ENCODE results near the gene PLCL1.

Gene PLCL1

DNA sequence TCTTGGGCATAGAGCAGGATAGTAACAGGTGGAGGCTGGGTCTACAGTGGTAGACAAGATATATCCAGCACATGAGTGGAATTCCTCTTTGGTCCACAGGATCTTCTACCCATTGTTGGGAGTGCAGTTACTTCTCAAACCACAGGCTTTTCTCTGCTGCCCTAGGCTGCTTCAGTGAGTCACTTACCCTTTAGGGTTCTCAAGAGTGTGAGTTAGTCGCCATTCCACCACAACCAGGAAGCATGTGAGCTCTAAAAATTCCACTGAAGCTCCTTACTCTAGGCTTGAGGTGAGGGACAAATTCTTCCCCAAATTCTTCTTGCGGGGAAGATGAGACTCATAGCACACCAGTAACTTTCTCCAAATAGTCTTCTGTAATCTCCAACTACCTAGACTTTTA is 189.4 kb downstream of the PLCL1 start:
- no peak for DNase-seq (ENCODE audit: low read depth in 1 of 2, low spot score in 1 of 2)
- no peak overlapping the region for H3K4me3 ChIP-seq (replicated peaks; ENCODE audit: insufficient read depth, low read length)
- no peaks in the 10 kb centered on the region for H3K27me3 ChIP-seq (ENCODE audit: insufficient read depth, poor library complexity, severe bottlenecking)
- H3K27ac ChIP-seq (replicated peaks) = no peak overlapping the region
- TF ChIP-seq SPI1 (IDR thresholded peaks at IDR 0.05; ENCODE audit: borderline replicate concordance, low read depth) (no peak), POLR2AphosphoS5 (IDR thresholded peaks at IDR 0.05; ENCODE audit: low read depth) (no peak)
- TF ChIP-seq, protein P1, sequence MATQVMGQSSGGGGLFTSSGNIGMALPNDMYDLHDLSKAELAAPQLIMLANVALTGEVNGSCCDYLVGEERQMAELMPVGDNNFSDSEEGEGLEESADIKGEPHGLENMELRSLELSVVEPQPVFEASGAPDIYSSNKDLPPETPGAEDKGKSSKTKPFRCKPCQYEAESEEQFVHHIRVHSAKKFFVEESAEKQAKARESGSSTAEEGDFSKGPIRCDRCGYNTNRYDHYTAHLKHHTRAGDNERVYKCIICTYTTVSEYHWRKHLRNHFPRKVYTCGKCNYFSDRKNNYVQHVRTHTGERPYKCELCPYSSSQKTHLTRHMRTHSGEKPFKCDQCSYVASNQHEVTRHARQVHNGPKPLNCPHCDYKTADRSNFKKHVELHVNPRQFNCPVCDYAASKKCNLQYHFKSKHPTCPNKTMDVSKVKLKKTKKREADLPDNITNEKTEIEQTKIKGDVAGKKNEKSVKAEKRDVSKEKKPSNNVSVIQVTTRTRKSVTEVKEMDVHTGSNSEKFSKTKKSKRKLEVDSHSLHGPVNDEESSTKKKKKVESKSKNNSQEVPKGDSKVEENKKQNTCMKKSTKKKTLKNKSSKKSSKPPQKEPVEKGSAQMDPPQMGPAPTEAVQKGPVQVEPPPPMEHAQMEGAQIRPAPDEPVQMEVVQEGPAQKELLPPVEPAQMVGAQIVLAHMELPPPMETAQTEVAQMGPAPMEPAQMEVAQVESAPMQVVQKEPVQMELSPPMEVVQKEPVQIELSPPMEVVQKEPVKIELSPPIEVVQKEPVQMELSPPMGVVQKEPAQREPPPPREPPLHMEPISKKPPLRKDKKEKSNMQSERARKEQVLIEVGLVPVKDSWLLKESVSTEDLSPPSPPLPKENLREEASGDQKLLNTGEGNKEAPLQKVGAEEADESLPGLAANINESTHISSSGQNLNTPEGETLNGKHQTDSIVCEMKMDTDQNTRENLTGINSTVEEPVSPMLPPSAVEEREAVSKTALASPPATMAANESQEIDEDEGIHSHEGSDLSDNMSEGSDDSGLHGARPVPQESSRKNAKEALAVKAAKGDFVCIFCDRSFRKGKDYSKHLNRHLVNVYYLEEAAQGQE (IDR thresholded peaks at IDR 0.05; ENCODE audit: insufficient replicate concordance, low read depth) = no peak

DNA sequence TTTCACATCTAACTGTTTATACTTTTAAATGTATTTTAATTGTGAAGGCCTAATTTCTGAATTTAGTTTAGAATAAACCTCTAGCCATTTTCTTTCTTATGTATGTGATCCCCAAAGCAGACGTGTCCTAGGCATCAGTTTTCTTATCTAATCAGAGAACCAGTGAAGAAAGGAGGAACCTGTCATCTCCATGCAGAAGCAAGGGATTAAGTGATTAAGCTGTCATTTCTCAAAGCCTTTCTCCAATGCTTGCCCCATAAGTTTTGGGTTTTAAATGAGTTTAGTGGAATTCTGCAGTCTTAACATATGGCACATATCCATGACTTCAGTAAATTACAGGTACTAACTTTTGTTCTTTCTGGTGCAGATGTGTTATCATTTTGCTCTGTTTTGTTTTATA is 190.4 kb downstream of the PLCL1 start:
- TF ChIP-seq SPI1 (IDR thresholded peaks at IDR 0.05; ENCODE audit: borderline replicate concordance, low read depth) = no peak
- TF ChIP-seq, protein P1 (IDR thresholded peaks at IDR 0.05; ENCODE audit: insufficient replicate concordance, low read depth) = no peak
- TF ChIP-seq, protein P2, sequence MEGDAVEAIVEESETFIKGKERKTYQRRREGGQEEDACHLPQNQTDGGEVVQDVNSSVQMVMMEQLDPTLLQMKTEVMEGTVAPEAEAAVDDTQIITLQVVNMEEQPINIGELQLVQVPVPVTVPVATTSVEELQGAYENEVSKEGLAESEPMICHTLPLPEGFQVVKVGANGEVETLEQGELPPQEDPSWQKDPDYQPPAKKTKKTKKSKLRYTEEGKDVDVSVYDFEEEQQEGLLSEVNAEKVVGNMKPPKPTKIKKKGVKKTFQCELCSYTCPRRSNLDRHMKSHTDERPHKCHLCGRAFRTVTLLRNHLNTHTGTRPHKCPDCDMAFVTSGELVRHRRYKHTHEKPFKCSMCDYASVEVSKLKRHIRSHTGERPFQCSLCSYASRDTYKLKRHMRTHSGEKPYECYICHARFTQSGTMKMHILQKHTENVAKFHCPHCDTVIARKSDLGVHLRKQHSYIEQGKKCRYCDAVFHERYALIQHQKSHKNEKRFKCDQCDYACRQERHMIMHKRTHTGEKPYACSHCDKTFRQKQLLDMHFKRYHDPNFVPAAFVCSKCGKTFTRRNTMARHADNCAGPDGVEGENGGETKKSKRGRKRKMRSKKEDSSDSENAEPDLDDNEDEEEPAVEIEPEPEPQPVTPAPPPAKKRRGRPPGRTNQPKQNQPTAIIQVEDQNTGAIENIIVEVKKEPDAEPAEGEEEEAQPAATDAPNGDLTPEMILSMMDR (IDR thresholded peaks at IDR 0.05; ENCODE audit: insufficient read depth, low read length) = no peak
- TF ChIP-seq POLR2AphosphoS5 (IDR thresholded peaks at IDR 0.05; ENCODE audit: low read depth) = no peak
- no peak for TF ChIP-seq GABPA (IDR thresholded peaks at IDR 0.05; ENCODE audit: low read depth)
- no peak for DNase-seq (ENCODE audit: low read depth in 1 of 2, low spot score in 1 of 2)

DNA sequence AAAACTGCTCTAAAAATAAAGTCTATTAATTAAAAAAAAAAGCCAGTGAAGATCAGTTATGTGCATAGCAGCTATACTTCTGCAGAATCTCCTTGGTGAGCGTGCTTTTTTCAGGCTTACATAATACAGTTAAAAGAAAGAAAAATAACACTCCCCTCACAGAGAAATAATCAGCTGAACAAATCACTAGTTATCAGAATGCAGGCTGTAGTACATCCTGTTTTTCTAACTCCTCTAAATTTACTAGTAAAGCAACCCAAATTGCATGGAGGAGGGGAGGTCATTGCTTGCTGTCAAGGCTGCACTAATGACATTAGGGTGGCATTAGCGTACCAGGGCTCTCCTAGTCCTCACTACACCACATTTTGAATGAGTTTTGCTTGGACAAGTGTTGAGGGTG is 192.2 kb downstream of the PLCL1 start:
- no peak overlapping the region for H3K4me3 ChIP-seq (replicated peaks; ENCODE audit: insufficient read depth, low read length)
- H3K27ac ChIP-seq (replicated peaks) = no peak overlapping the region
- TF ChIP-seq SPI1 (IDR thresholded peaks at IDR 0.05; ENCODE audit: borderline replicate concordance, low read depth) = no peak
- no peak for TF ChIP-seq POLR2AphosphoS5 (IDR thresholded peaks at IDR 0.05; ENCODE audit: low read depth)
- TF ChIP-seq, protein P1 (IDR thresholded peaks at IDR 0.05; ENCODE audit: insufficient replicate concordance, low read depth) = no peak
- TF ChIP-seq GABPA (IDR thresholded peaks at IDR 0.05; ENCODE audit: low read depth) = no peak
- TF ChIP-seq, protein P2 (IDR thresholded peaks at IDR 0.05; ENCODE audit: insufficient read depth, low read length) = no peak
- no peak for DNase-seq (ENCODE audit: low read depth in 1 of 2, low spot score in 1 of 2)
- H3K27me3 ChIP-seq (ENCODE audit: insufficient read depth, poor library complexity, severe bottlenecking) = no peaks in the 10 kb centered on the region

More for the DNA sequence above, 190.4 kb downstream of the PLCL1 start:
- Histone ChIP-seq H3K27ac (replicated peaks) (no peak overlapping the region), H3K4me3 (replicated peaks; ENCODE audit: insufficient read depth, low read length) (no peak overlapping the region), H3K27me3 (ENCODE audit: insufficient read depth, poor library complexity, severe bottlenecking) (no peaks in the 10 kb centered on the region)

All from HL-60 (cell line).